Gastrocnemius medialis (tissue), 4 donors: ENCODE results near the gene ENSA.

ENCODE experiments used
- POLR2A ChIP-seq, 2 donors: fragments of 450-650 bp; IDR thresholded peaks; one replicate each; pipeline ENCODE4 v1.6.1; 2017; ENCODE audit warnings: antibody characterized with exemption in 2 of 2, mild to moderate bottlenecking in 2 of 2, moderate library complexity in 2 of 2
- TF ChIP-seq, protein P1 (sequence below), 5 experiments: fragments of 450-650 bp in 3 of 5; fragments of 200-600 bp in 2 of 5; sonication (generic) in 2 of 5; IDR thresholded peaks in 4 of 5; conservative IDR thresholded peaks in 1 of 5; 1 replicate in 4 of 5; 2 replicates in 1 of 5; pipeline ENCODE4 v1.5.1; 2016 to 2019; ENCODE audit warnings: antibody characterized with exemption in 5 of 5, mild to moderate bottlenecking in 3 of 5, moderate library complexity in 3 of 5

DNA sequence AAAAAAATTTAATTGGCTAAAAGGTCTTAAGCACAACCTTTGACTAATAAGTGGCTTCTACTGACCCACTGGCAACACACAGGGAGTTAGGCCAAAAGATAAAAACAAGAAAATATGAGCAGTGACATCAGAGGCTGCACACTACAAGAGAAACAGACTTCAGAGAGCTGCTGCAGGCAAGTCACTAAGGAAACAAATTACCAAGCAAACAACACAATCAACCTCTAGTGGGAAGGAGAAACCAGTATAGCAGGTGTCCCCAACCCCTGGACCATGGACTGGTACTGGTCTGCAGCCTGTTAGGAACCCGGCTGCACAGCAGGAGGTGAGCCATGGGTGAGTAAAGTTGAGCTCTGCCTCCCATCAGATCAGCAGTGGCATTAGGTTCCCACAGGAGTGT, 20.8 kb upstream of the ENSA start:
- TF ChIP-seq, protein P1, sequence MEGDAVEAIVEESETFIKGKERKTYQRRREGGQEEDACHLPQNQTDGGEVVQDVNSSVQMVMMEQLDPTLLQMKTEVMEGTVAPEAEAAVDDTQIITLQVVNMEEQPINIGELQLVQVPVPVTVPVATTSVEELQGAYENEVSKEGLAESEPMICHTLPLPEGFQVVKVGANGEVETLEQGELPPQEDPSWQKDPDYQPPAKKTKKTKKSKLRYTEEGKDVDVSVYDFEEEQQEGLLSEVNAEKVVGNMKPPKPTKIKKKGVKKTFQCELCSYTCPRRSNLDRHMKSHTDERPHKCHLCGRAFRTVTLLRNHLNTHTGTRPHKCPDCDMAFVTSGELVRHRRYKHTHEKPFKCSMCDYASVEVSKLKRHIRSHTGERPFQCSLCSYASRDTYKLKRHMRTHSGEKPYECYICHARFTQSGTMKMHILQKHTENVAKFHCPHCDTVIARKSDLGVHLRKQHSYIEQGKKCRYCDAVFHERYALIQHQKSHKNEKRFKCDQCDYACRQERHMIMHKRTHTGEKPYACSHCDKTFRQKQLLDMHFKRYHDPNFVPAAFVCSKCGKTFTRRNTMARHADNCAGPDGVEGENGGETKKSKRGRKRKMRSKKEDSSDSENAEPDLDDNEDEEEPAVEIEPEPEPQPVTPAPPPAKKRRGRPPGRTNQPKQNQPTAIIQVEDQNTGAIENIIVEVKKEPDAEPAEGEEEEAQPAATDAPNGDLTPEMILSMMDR (IDR thresholded peaks at IDR 0.05 in 4 of 5, conservative IDR thresholded peaks at IDR 0.05 in 1 of 5), result no peak
- no peak for TF ChIP-seq POLR2A (IDR thresholded peaks at IDR 0.05)
